HG02884 (cell line): ENCODE data around the gene KCNQ1.

Experiments used
- ATAC-seq: cut with Tn5 transposase; IDR thresholded peaks from one replicate; pipeline ENCODE4 v1.9.1; 2021; ENCODE audit warnings: mild to moderate bottlenecking, moderate library complexity; ENCODE audit not compliant: unreplicated experiment

KCNQ1 gene

GRCh38 chr11:2507212-2507901 is 62.5 kb downstream of the KCNQ1 start:
- no peak for ATAC-seq

DNA sequence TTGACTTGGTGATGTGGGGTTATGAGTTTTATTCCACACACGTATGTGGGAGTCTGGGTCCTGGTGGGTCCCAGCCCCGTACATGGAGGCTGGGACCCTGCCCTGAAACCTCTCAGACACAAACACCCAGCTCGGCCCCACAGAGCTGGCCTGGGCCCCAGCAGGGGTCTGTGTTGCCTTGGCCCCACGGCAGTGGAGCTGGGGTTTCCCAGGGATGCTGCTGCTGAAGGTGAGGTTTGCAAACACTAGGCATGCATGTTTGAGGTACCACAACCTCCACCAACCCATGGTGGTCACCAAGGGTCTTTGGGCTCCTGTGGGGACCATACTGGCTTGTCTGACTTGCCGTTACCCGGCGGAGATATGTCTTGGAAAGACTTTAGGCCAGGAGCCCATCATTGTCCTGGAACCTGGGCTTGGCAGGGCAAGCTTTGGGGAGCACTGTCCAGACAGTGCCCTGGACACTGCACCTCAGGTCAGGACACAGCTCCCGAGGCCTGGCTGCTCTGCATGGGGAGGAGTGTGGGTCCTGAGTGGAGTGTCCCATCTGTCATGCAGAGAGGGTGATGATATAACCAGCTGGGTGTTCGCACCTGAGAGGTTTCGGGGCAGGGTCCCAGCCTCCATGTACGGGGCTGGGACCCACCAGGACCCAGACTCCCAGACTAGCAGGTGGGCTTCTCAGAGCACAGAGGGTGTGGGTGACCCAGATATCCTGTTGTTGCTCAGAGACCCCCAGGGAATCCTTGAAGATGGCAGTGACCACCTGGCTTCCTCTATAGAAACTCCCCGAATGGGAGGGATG is 63.3 kb downstream of the KCNQ1 start:
- ATAC-seq, result no peak

DNA sequence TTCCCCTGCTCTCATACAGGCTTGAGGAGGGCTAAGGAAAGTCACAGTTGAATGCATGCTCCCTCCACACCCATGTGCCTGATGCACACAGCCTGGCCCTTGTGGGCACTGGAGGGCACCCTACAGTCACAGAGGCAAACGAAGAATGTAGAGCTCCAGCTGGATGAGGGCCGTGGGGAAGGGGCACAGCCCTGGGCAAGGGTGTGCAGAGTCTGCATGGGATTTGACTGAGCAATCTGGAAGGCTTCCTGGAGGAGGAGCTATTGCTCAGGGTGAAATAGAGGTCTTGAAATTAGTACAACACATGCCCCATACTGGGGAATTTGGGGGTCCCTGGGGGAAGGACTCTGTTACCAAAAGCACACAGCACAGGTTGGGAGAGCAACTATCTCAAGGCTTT is 64.0 kb downstream of the KCNQ1 start:
- no peak for ATAC-seq

GRCh38 chr11:2509481-2510001 is 64.7 kb downstream of the KCNQ1 start:
- no peak for ATAC-seq

DNA sequence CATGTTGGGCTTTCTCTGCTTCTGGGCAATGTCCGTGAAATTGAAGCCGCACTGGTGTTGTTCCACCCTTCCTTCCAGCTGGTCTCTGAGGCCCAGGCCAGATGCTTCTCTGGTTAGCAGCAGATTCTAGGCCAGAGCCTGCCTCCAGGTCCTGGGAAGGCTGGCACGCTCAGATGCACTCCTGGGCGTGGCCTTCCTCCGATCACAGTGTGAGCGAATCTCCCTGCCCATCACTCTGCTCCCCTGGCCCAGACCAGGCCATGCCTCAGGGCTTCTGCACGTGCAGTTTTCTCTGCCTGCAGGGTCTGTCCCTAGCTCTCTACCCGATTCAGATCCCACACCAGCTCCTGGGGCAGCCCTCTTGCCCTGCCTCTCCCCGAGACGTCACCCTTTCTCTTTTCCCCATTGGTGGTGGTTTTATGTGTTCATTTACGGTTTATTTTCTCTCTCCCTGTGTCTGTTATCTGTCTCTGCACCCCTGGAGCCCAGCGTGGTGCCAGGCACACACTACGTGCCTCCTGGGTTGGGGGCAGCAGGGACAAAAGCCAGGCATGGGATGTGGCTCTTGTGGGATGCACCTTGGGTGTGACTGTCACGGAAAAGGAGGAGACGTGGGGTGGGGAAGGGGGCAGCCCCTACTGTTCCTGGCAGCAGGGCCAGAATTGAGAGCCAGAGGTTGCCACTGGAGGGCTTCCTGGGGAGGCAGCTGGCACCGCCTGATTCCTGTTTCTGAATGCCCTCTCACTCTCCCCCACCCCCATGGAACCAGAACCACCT is 66.0 kb downstream of the KCNQ1 start:
- ATAC-seq, result no peak

- no peak for ATAC-seq
Observed at GRCh38 chr11:2511421-2512369, 66.9 kb downstream of the KCNQ1 start.

DNA sequence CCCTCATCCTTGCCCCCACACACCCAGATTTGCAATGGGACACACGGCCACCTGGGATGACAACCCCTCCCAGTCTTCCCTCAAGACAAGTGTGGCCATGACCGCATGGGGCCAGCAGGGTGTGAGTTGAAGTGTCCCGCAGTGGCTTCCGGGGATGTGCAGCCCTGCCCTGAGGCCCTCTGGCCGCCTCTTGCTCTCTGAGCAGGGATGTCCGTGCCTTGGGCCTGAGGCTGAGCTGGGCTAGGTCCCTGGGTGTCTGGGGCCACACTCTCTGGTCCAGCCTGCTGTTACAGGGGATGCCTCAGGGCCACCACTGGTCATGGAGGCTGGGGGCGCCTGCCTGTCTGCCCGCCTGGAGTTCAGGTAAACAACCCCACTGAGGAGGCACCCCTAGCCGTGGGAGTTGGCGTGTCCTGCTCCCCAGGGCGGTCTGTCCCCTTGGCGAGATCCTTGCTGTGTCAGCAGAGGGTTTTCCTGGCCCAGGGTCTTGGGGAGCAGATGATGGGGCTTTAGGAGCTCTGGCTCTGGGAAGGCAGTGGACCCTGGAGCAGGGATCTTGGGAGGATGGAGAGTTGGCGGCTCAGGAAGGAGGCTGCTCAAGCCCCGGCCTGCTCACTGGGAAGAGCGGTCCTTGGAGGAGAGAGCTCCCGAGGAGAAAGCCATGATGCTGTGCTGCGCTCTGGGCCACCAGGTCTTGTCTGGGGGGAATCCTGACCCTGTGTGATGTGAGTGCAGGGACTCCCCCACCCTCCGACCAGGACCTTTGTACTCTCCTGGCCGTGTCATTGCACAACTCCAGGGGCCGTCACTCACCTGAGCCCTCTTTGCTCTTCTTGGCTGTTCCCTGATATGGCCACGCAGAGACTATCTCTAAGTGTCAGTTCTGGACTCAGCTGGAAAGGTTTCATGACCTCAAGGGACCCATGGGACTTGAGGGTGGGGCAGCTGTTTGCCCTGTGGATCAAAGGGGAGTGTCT is 67.9 kb downstream of the KCNQ1 start:
- ATAC-seq, result no peak

DNA sequence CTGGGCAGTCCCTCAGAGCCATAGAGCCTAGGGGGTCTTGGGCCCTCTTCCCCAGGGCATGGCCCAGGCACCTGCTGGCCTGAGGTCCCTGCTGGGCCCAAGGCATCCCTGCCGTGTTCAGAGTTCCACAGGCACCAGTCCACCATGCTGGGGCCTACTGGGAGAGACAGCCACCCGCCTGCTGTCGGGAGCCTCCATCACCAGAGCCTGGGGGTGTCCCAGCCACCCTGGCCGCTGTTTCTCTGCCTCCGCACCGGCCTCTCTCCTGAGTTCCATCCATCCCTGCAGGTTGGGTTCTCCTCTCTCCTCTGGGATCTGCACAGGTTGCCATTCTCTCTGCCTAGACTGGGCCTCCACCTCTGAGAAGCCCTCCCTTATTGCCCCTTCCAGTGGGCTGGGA is 68.6 kb downstream of the KCNQ1 start:
- ATAC-seq, result no peak

DNA sequence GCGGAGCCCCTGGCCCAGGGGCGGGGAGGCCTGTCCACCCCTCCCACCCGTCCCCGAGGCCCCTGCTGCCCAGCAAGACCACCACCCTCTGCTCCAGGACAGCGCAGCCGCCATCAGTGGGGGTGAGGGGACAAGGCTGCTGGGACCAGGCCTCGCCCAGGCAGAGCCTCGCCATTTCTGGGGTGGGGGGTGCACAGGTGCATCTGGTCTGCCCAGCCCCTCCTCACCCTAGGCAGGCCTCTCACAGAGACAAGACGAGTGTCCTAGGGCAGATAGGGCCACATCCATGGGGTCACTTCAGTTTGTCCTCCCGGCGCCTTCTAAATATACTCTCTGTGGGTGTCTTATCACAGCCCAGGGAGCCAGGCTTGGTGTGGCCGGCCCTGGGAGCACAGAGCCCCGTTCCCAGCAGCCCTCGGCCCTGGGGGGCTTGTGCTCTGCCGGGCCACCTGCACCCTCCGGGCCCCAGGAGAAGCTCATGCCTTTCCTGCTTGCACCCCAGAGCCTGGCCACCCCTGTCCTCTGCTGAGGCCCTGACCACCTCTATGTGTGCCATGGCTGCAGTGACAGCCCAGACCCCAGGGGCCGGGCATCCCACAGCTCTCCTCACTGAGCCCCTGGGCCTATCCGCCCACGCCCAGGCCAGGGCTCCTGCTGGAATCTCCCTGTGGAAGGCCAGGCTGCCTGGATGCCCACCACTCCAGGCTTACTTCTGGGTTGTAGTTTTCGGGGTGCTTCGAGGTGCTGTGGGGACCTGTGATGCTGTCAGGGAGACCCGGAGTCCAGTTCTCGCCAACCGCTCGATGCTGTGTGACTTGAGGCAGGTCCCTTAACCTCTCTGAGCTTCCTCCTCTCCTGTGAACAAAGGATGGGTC is 70.8 kb downstream of the KCNQ1 start:
- no peak for ATAC-seq

GRCh38 chr11:2516276-2517015 is 71.6 kb downstream of the KCNQ1 start:
- no peak for ATAC-seq

DNA sequence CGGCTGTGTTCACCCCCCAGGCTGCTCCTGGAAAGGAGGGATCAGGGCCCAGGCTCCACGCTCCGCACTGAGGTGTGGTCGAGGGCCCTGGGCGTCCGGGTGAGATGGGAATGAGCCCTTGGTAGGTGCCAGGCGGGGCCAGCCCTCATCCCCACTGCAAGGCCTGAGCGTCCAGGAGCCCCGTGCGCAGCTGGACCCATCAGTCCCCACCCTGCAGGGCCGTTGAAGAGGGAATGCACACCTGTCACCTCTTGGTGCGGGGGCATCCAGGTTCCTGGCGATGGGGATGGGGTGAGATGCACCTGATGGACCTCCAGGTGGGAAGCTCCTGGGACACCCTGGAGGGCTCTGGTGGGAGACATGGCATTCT is 72.2 kb downstream of the KCNQ1 start:
- ATAC-seq, result no peak

DNA sequence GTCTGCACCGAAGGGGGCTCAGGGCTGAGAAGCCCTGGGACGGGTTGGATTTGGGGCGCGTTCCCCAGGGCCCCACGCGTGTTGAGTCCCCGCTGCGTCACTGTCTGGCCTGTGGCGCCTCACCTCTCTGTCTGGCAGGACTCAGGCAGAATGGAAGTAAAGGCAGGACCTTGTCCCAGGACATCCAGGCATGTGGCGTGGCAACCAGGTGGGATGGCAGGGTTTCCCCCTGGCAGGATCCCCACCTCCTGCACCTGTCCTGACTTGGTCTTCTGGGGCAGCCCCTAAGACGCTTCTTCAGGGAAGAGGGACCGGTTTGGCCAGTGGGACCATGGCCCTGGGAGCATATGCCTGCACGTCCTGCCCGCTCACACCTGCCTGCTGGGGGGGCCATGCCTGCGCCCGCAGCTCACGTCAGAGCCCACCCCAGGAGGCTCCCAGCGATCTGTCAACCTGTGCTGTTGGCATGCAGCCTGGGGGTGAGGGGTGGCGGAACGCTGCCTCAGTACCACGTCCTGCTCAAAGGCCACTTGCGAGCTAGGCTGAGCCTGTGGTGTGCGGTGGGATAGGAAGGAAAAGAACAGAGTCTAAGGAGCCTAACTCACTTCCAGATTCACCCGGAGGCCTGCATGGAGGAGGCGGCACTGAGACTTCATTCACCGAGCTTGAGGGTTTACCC is 72.7 kb downstream of the KCNQ1 start:
- ATAC-seq, result no peak

GRCh38 chr11:2518111-2518982 is 73.5 kb downstream of the KCNQ1 start:
- ATAC-seq, result no peak

- no peak for ATAC-seq
Observed at GRCh38 chr11:2518983-2519340, 74.2 kb downstream of the KCNQ1 start.

DNA sequence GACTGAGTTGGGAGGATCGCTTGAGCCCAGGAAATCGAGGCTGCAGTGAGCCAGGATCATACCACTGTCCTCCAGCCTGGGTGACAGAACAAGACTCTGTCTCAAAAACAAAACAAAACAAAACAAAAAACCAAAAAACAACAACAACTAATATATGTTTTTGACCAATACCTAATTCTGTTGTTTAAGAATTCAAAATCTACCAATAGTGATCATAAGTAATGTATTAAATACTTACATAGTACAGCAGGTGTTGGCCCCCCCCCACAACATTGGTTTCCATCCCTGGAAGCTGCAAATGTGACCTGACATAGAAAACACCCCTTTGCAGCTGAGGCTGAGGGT is 74.7 kb downstream of the KCNQ1 start:
- no peak for ATAC-seq
